OCI-LY7 (cell line): Measurements from ENCODE around the gene GIMD1.

Experiments used
- EZH2phosphoT487 ChIP-seq: fragments of 200-600 bp; sonication (generic); IDR thresholded peaks from 2 replicates; pipeline ENCODE4 v1.6.1; 2018; ENCODE audit warnings: low read depth, borderline replicate concordance, mild to moderate bottlenecking, mixed run types, antibody characterized with exemption, low read length, moderate library complexity, mixed read lengths
- TF ChIP-seq, protein P1 (sequence below): fragments of 200-600 bp; sonication (generic); conservative IDR thresholded peaks from 2 replicates; pipeline ENCODE4 v1.5.1; 2014; ENCODE audit warnings: mild to moderate bottlenecking, antibody characterized with exemption, low read length, moderate library complexity, mixed read lengths

DNA sequence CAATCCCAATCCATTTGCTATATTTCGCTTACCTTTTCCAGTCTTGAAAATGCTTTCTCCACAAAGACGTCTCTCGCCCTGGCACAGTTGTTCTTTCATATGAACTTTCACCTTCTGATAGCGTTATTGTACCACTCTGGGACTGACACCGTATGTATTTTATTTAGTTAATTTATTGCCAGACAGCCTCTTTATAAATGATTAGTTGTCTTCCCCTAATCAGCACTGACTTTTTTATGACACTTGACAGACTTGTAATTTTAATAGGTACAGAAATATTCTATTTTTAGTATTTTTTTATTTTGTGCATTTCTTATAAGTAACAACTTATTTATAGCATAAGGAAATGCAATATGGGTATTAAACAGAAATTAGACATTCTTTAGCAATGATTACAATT lies at the start of gene GIMD1:
- TF ChIP-seq EZH2phosphoT487 = no peak
- TF ChIP-seq, protein P1, sequence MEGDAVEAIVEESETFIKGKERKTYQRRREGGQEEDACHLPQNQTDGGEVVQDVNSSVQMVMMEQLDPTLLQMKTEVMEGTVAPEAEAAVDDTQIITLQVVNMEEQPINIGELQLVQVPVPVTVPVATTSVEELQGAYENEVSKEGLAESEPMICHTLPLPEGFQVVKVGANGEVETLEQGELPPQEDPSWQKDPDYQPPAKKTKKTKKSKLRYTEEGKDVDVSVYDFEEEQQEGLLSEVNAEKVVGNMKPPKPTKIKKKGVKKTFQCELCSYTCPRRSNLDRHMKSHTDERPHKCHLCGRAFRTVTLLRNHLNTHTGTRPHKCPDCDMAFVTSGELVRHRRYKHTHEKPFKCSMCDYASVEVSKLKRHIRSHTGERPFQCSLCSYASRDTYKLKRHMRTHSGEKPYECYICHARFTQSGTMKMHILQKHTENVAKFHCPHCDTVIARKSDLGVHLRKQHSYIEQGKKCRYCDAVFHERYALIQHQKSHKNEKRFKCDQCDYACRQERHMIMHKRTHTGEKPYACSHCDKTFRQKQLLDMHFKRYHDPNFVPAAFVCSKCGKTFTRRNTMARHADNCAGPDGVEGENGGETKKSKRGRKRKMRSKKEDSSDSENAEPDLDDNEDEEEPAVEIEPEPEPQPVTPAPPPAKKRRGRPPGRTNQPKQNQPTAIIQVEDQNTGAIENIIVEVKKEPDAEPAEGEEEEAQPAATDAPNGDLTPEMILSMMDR = no peak
